Calu3 (cell line): ENCODE measurements around the gene LHFPL3. TPM values are rescaled to one million over a fixed set of nuclear protein-coding genes. Genes with fewer than 3 reads are reported as not detected.

Source experiments
- BruUV-seq: library from RNA; stranded (reverse); fragments of 400-500 nt; replicated peaks from 2 replicates; lab custom pipeline; 2021; lab: Mats Ljungman, UMichigan
- CTCF ChIA-PET: fragments of 300-600 bp; sonication (Branson Sonifier 250); formaldehyde crosslinking; loops from one replicate; lab custom pipeline; 2022; ENCODE audit warnings: antibody characterized with exemption; lab: Charles Lee
- DNase-seq: peaks from one replicate; pipeline ENCODE4 v3.0.0; 2022
- H3K27ac Mint-ChIP-seq: one replicate; pipeline ENCODE4 v1.8.0; 2022; ENCODE audit warnings: mixed read lengths; ENCODE audit not compliant: unreplicated experiment
- H3K27me3 Mint-ChIP-seq: one replicate; pipeline ENCODE4 v1.8.0; 2022; ENCODE audit warnings: mixed read lengths; ENCODE audit not compliant: unreplicated experiment
- H3K36me3 Mint-ChIP-seq: one replicate; pipeline ENCODE4 v1.8.0; 2022; ENCODE audit warnings: mild to moderate bottlenecking, moderate library complexity, mixed read lengths; ENCODE audit not compliant: insufficient read depth, unreplicated experiment
- H3K4me1 Mint-ChIP-seq: one replicate; pipeline ENCODE4 v1.8.0; 2022; ENCODE audit warnings: mild to moderate bottlenecking, low read depth, mixed read lengths; ENCODE audit not compliant: unreplicated experiment
- H3K4me3 Mint-ChIP-seq: one replicate; pipeline ENCODE4 v1.8.0; 2022; ENCODE audit warnings: mild to moderate bottlenecking, low read depth, moderate library complexity, mixed read lengths; ENCODE audit not compliant: unreplicated experiment
- H3K9me3 Mint-ChIP-seq: one replicate; pipeline ENCODE4 v1.8.0; 2022; ENCODE audit warnings: low read depth, mixed read lengths; ENCODE audit not compliant: unreplicated experiment
- CTCF ChIP-seq: fragments of 200-600 bp; IDR thresholded peaks from one replicate; pipeline ENCODE4 v1.8.0; 2022; ENCODE audit warnings: antibody characterized with exemption; ENCODE audit not compliant: unreplicated experiment
- intact Hi-C: fragments of 100-400 bp; cut with micrococcal nuclease; formaldehyde crosslinking; loops from one replicate; pipeline ENCODE4 v1.10.0; 2022; ENCODE audit not compliant: unreplicated experiment
- total RNA-seq: library from RNA; stranded (reverse); gene quantifications from 2 replicates; pipeline ENCODE4 v1.2.3, GENCODE V29; 2022

LHFPL3 gene
- total RNA-seq, 1 experiment from 2014 or later = not detected

- CTCF ChIA-PET = no interaction called here
- no peak for DNase-seq
- no peaks in the 10 kb centered on the region for H3K4me1 Mint-ChIP-seq
- H3K4me3 Mint-ChIP-seq = no peak overlapping the region
- intact Hi-C loops = loop anchor here (10.0 kb wide), 1 partner anchor 141 kb away; no protein-coding TSS in a partner anchor
- no peaks in the 10 kb centered on the region for H3K27me3 Mint-ChIP-seq
- no peak for TF ChIP-seq CTCF
- H3K9me3 Mint-ChIP-seq = no peaks in the 10 kb centered on the region
- BruUV-seq = no TSS peak
- H3K36me3 Mint-ChIP-seq = no peaks in the 10 kb centered on the region
- no peak overlapping the region for H3K27ac Mint-ChIP-seq
Measured at GRCh38 chr7:104415700-104416099, 87.3 kb downstream of the LHFPL3 start.

GRCh38 chr7:104416866-104417393 is 88.5 kb downstream of the LHFPL3 start:
- intact Hi-C loops = loop anchor here (10.0 kb wide), 1 partner anchor 142 kb away; no protein-coding TSS in a partner anchor
- no peak for DNase-seq
- Mint-ChIP-seq H3K4me3 (no peak overlapping the region), H3K9me3 (no peaks in the 10 kb centered on the region), H3K4me1 (no peaks in the 10 kb centered on the region), H3K36me3 (no peaks in the 10 kb centered on the region), H3K27ac (no peak overlapping the region), H3K27me3 (no peaks in the 10 kb centered on the region)
- no peak for TF ChIP-seq CTCF
- no TSS peak for BruUV-seq
- CTCF ChIA-PET = no interaction called here

- Mint-ChIP-seq H3K36me3 (no peaks in the 10 kb centered on the region), H3K4me1 (no peaks in the 10 kb centered on the region), H3K27ac (no peak overlapping the region), H3K4me3 (no peak overlapping the region), H3K9me3 (no peaks in the 10 kb centered on the region), H3K27me3 (peaks cover 17% of the 10 kb centered on the region)
- intact Hi-C loops = no loop called here
- no peak for TF ChIP-seq CTCF
- CTCF ChIA-PET = no interaction called here
- BruUV-seq = no TSS peak
- no peak for DNase-seq
Measured at GRCh38 chr7:104431930-104432329, 103.5 kb downstream of the LHFPL3 start.

- no peak overlapping the region for H3K27ac Mint-ChIP-seq
- DNase-seq = no peak
- intact Hi-C loops = no loop called here
- BruUV-seq = no TSS peak
- H3K36me3 Mint-ChIP-seq = no peaks in the 10 kb centered on the region
- no peak for TF ChIP-seq CTCF
- H3K4me1 Mint-ChIP-seq = no peaks in the 10 kb centered on the region
- CTCF ChIA-PET = no interaction called here
- H3K4me3 Mint-ChIP-seq = no peak overlapping the region
- H3K27me3 Mint-ChIP-seq = peaks cover 17% of the 10 kb centered on the region
- no peaks in the 10 kb centered on the region for H3K9me3 Mint-ChIP-seq
Measured at GRCh38 chr7:104434129-104434528, 105.7 kb downstream of the LHFPL3 start.
